GM12891 (cell line): ENCODE results near the gene CPNE1.

Experiments used
- POLR2A ChIP-seq: IDR thresholded peaks from 2 replicates; pipeline ENCODE4 v1.6.1; 2011; ENCODE audit warnings: low read depth, low read length, control low read depth
- POLR2AphosphoS5 ChIP-seq: IDR thresholded peaks from 2 replicates; pipeline ENCODE4 v1.6.1; 2011; ENCODE audit warnings: low read depth, low read length, control low read depth
- SPI1 ChIP-seq: IDR thresholded peaks from 2 replicates; pipeline ENCODE4 v1.6.1; 2011; ENCODE audit warnings: low read depth, low read length, control low read depth

GRCh38 chr20:35617397-35618262 is 47.1 kb downstream of the CPNE1 start:
- TF ChIP-seq POLR2AphosphoS5 (no peak), SPI1 (no peak), POLR2A (no peak)
